ENCODE data around the gene SLC2A9.
"Not testable (repeated sequence)": the region's sequence is repeated elsewhere in the genome, so short reads cannot be mapped to it uniquely, and the experiment has no call there.

Gene SLC2A9

DNA sequence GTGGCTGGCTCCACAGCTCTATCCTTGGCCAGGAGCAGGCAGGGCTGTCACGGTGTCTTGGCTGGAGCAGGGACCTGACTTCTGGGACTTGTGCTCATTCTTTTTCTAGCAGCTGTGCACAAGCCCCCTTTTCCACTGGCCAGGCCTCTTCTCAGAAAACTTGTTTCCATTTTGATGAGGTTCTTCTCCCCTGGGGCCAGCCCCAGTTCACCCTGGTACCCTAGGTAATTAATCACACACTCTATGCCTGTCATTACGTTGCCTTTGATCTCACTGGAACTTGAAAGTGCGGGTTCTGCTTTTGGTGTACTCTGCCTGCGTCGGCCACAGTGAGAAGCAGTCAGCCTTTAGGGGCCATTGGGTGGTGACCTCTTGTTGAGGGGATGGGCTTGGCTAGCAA lies 213.2 kb downstream of the SLC2A9 start:
- no peak for DNase-seq

GRCh38 chr4:9804918-9805317 lies 216.4 kb downstream of the SLC2A9 start:
- no peak for DNase-seq

- DNase-seq, result no peak
Measured at GRCh38 chr4:9800848-9801247, 220.4 kb downstream of the SLC2A9 start.

- DNase-seq, result not testable (repeated sequence)
Measured at GRCh38 chr4:9796641-9797040, 224.7 kb downstream of the SLC2A9 start.

DNA sequence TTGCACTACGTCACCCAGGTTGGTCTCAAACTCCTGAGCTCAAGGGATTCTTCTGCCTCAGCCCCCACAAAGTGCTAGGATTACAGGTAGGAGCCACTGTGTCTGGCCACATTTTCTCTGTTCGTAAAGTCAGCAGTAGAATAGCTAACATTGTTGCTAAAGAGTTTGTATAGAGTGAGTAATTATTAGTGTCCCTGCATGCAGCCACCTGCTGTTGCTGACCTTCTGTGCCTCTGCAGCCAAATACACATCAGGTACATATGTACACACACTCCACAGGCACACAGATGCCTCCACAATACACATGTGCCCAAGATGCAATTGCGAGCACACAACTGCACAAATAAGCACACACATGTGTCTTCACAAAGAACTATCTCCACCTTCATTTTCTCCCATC lies 228.9 kb downstream of the SLC2A9 start:
- DNase-seq, result no peak

GRCh38 chr4:9785891-9786290 lies 235.4 kb downstream of the SLC2A9 start:
- DNase-seq, result not testable (repeated sequence)

- no peak for DNase-seq
Measured at GRCh38 chr4:9782136-9782436, 239.2 kb downstream of the SLC2A9 start.

GRCh38 chr4:9781343-9782135 lies 239.8 kb downstream of the SLC2A9 start, which contains the start of gene DRD5:
DRD5 (plus strand) TSS chr4:9781634; CDS start chr4:9782030, 396 bp downstream.
- no peak for DNase-seq
